CD4-positive, alpha-beta T cell (primary cell): ENCODE results near the gene GRID1. TPM values are rescaled to one million over a fixed set of nuclear protein-coding genes. Genes with fewer than 3 reads are reported as not detected.

Source experiments
- ATAC-seq: fragments of 200-7000 bp; cut with Tn5 transposase; one replicate; pipeline ENCODE4 v1.10.0; 2022; ENCODE audit warnings: mild to moderate bottlenecking; ENCODE audit not compliant: poor library complexity
- CTCF ChIA-PET: fragments of 350-600 bp; sonication (Branson Sonifier 250); formaldehyde crosslinking; loops from one replicate; lab custom pipeline; 2021; ENCODE audit warnings: antibody characterized with exemption, inconsistent platforms; lab: Charles Lee
- POLR2A ChIA-PET: fragments of 350-600 bp; sonication (Branson Sonifier 250); formaldehyde crosslinking; loops from one replicate; lab custom pipeline; 2021; ENCODE audit warnings: antibody characterized with exemption, inconsistent platforms; lab: Charles Lee
- DNase-seq, 14 experiments: peaks; one replicate each; pipeline ENCODE4 v3.0.0-alpha.2; 2013 to 2020; ENCODE audit warnings: mixed read lengths in 2 of 14
- H3K27ac ChIP-seq, 2 donors: one replicate each; pipeline versions ENCODE4 v1.5.1 to v1.7.0; 2013; ENCODE audit warnings: low read length in 2 of 2, low read depth in 1 of 2, mild to moderate bottlenecking in 1 of 2
- H3K27me3 ChIP-seq, 2 experiments: 1 replicate in 1 of 2; 2 replicates in 1 of 2; pipeline versions ENCODE4 v1.6.1 to v1.7.0; 2013; ENCODE audit warnings: low read length in 2 of 2, control low read depth in 1 of 2, mild to moderate bottlenecking in 1 of 2, moderate library complexity in 1 of 2; ENCODE audit not compliant: insufficient read depth in 2 of 2, control insufficient read depth in 1 of 2
- H3K36me3 ChIP-seq: one replicate; pipeline ENCODE4 v1.6.1; 2013; ENCODE audit warnings: low read length, control low read depth; ENCODE audit not compliant: insufficient read depth
- H3K4me1 ChIP-seq: one replicate; pipeline ENCODE4 v1.6.1; 2013; ENCODE audit warnings: low read length, control low read depth; ENCODE audit not compliant: insufficient read depth
- H3K4me3 ChIP-seq: one replicate; pipeline ENCODE4 v1.5.1; 2013; ENCODE audit warnings: mild to moderate bottlenecking, low read length, moderate library complexity
- H3K9me3 ChIP-seq, 2 experiments: 1 replicate in 1 of 2; 2 replicates in 1 of 2; pipeline versions ENCODE4 v1.6.1 to v1.7.0; 2013; ENCODE audit warnings: low read length in 2 of 2, mild to moderate bottlenecking in 2 of 2, control low read depth in 1 of 2, moderate library complexity in 1 of 2; ENCODE audit not compliant: control insufficient read depth in 1 of 2, insufficient read depth in 1 of 2
- H3K27ac Mint-ChIP-seq: one replicate; pipeline ENCODE4 v1.8.0; 2020; ENCODE audit warnings: mixed read lengths
- H3K27me3 Mint-ChIP-seq: one replicate; pipeline ENCODE4 v1.8.0; 2021; ENCODE audit warnings: mixed read lengths
- H3K36me3 Mint-ChIP-seq: one replicate; pipeline ENCODE4 v1.8.0; 2021; ENCODE audit warnings: low read depth, mixed read lengths
- H3K4me1 Mint-ChIP-seq: one replicate; pipeline ENCODE4 v1.8.0; 2021; ENCODE audit warnings: low read depth, mixed read lengths
- H3K4me3 Mint-ChIP-seq: one replicate; pipeline ENCODE4 v1.8.0; 2020; ENCODE audit warnings: mild to moderate bottlenecking, mixed read lengths
- H3K9me3 Mint-ChIP-seq: one replicate; pipeline ENCODE4 v1.8.0; 2020; ENCODE audit warnings: mixed read lengths
- intact Hi-C, 2 experiments: fragments of 100-400 bp; cut with DNase I in 1 of 2; cut with micrococcal nuclease in 1 of 2; formaldehyde crosslinking; loops; one replicate each; pipeline versions ENCODE4 v1.15.1 to v1.9.0; 2023 to 2025; cut with DNase I, micrococcal nuclease
- total RNA-seq, 174 experiments: library from RNA in 2 of 174; stranded (reverse) in 2 of 174; gene quantifications; one replicate each; pipeline ENCODE4 v1.2.3 and lab custom pipeline; 2021 to 2026
- TF ChIP-seq, protein P1 (sequence below): fragments of 200-600 bp; IDR thresholded peaks from one replicate; pipeline ENCODE4 v1.8.0; 2022; ENCODE audit warnings: antibody characterized with exemption, mild to moderate bottlenecking

The GRID1 gene
- total RNA-seq, 2 experiments from 2014 or later: not detected

DNA sequence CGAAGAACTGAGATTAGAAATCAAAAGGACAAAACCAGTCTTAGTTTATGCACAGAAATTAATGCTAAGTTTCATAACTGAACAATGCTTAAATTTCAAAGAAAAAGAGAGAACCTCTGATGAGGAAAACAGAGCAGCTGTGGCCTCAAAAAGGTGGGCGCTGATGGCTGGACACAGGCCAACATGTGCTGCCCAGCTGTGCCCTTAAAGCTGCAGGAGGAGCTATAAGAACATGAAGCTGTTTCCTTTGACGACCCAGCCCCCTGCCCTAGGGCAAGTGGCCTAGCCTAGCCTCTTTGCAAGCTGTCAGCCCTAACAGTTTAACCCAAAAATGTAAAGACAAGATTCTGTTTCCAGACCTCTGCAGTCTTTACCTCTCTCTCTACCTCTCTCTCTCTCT is 107.7 kb downstream of the GRID1 start:
- peaks cover 0 to 11% of the 10 kb centered on the region in 2 experiments for H3K9me3 ChIP-seq
- H3K27ac Mint-ChIP-seq: no peak overlapping the region
- ChIA-PET CTCF (no interaction called here), POLR2A (no interaction called here)
- H3K4me3 Mint-ChIP-seq: no peak overlapping the region
- H3K36me3 Mint-ChIP-seq: no peaks in the 10 kb centered on the region
- H3K36me3 ChIP-seq: no peaks in the 10 kb centered on the region
- H3K27ac ChIP-seq: no peak overlapping the region
- no peak for DNase-seq
- H3K27me3 Mint-ChIP-seq: peaks cover 12% of the 10 kb centered on the region
- H3K9me3 Mint-ChIP-seq: no peaks in the 10 kb centered on the region
- TF ChIP-seq, protein P1, sequence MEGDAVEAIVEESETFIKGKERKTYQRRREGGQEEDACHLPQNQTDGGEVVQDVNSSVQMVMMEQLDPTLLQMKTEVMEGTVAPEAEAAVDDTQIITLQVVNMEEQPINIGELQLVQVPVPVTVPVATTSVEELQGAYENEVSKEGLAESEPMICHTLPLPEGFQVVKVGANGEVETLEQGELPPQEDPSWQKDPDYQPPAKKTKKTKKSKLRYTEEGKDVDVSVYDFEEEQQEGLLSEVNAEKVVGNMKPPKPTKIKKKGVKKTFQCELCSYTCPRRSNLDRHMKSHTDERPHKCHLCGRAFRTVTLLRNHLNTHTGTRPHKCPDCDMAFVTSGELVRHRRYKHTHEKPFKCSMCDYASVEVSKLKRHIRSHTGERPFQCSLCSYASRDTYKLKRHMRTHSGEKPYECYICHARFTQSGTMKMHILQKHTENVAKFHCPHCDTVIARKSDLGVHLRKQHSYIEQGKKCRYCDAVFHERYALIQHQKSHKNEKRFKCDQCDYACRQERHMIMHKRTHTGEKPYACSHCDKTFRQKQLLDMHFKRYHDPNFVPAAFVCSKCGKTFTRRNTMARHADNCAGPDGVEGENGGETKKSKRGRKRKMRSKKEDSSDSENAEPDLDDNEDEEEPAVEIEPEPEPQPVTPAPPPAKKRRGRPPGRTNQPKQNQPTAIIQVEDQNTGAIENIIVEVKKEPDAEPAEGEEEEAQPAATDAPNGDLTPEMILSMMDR: no peak
- no peaks in the 10 kb centered on the region for H3K4me1 ChIP-seq
- H3K4me3 ChIP-seq: no peak overlapping the region
- intact Hi-C loops: no loop called here
- no peaks in the 10 kb centered on the region for H3K4me1 Mint-ChIP-seq
- no peak for ATAC-seq
- H3K27me3 ChIP-seq: peaks cover 4 to 7% of the 10 kb centered on the region in 2 experiments

DNA sequence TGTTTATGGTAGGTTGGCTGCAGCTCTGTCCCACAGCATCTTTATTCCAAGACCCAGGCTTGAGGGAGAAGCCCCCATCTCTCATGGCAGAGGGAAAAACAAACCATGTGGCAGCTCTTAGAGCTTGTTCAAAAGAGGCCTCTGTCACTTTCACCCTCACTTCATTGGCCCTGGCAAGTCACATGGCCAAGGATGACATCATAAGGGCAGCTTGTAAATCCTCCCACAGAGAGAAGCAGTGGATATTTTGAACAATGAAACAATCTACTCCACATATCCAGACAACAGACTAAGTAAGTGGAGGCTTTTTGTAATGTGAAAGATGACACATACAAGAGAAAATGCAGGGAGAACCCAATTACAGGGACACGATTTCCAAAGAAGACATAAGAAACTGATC is 108.1 kb downstream of the GRID1 start:
- Histone ChIP-seq H3K4me1 (no peaks in the 10 kb centered on the region), H3K27me3 (peaks cover 0 to 5% of the 10 kb centered on the region in 2 experiments), H3K9me3 (peaks cover 0 to 12% of the 10 kb centered on the region in 2 experiments), H3K4me3 (no peak overlapping the region), H3K36me3 (no peaks in the 10 kb centered on the region), H3K27ac (no peak overlapping the region)
- DNase-seq: no peak
- intact Hi-C loops: no loop called here
- Mint-ChIP-seq H3K4me3 (no peak overlapping the region), H3K4me1 (no peaks in the 10 kb centered on the region), H3K9me3 (no peaks in the 10 kb centered on the region), H3K27ac (no peak overlapping the region), H3K27me3 (peaks cover 10% of the 10 kb centered on the region), H3K36me3 (no peaks in the 10 kb centered on the region)
- POLR2A ChIA-PET: no interaction called here
- ATAC-seq: no peak
- TF ChIP-seq, protein P1: no peak
- CTCF ChIA-PET: no interaction called here

DNA sequence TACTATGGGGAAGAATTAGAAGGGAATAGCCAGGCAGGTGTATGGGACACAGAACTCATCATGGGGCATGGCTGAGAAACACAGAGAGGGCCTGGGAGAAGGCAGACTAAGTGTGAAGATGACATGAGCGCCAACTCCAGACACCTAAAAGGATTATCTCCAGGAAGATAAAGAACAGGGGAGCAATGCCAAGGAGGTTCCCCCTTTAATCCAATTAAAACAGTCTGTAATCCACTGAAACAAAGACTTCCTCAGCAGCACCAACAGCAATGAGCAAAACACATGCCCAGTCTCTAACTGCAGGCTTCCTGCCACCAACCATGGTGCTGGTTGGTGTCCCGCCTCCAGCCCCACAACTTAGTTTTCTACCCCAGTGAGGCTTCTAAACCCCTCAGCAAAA is 108.9 kb downstream of the GRID1 start:
- H3K4me1 ChIP-seq: no peaks in the 10 kb centered on the region
- ChIA-PET POLR2A (no interaction called here), CTCF (no interaction called here)
- intact Hi-C loops: no loop called here
- H3K9me3 ChIP-seq: peaks cover 0 to 9% of the 10 kb centered on the region in 2 experiments
- Mint-ChIP-seq H3K4me1 (no peaks in the 10 kb centered on the region), H3K27me3 (peaks cover 10% of the 10 kb centered on the region), H3K27ac (no peak overlapping the region), H3K36me3 (no peaks in the 10 kb centered on the region), H3K4me3 (no peak overlapping the region), H3K9me3 (no peaks in the 10 kb centered on the region)
- ATAC-seq (no peak), DNase-seq (no peak)
- no peak overlapping the region for H3K4me3 ChIP-seq
- peaks cover 0 to 5% of the 10 kb centered on the region in 2 experiments for H3K27me3 ChIP-seq
- H3K27ac ChIP-seq: no peak overlapping the region
- H3K36me3 ChIP-seq: no peaks in the 10 kb centered on the region
- TF ChIP-seq, protein P1: no peak
